Stimulated activated CD4-positive, alpha-beta T cell treated with anti-CD3 and anti-CD28 coated beads, Interleukin-4, amount 100 ng/mL, for 24 hours (primary cell): ENCODE data around the gene FBN1.

Experiments
- DNase-seq: peaks from one replicate; pipeline ENCODE4 v3.0.0-alpha.2; 2020

FBN1 gene

GRCh38 chr15:48578965-48579364, 66.5 kb downstream of the FBN1 start:
- DNase-seq, result no peak

GRCh38 chr15:48577469-48577868, 68.0 kb downstream of the FBN1 start:
- no peak for DNase-seq

GRCh38 chr15:48574187-48574586, 71.3 kb downstream of the FBN1 start:
- no peak for DNase-seq

GRCh38 chr15:48573780-48574179, 71.7 kb downstream of the FBN1 start:
- DNase-seq, result no peak

GRCh38 chr15:48572823-48573222, 72.7 kb downstream of the FBN1 start:
- DNase-seq, result no peak

- DNase-seq, result no peak
Observed at GRCh38 chr15:48571510-48571909, 74.0 kb downstream of the FBN1 start.

- no peak for DNase-seq
Observed at GRCh38 chr15:48570822-48571221, 74.7 kb downstream of the FBN1 start.

GRCh38 chr15:48569591-48570302, 75.8 kb downstream of the FBN1 start:
- DNase-seq, result no peak

GRCh38 chr15:48566668-48567067, 78.8 kb downstream of the FBN1 start:
- no peak for DNase-seq

- DNase-seq, result no peak
Observed at GRCh38 chr15:48565560-48566482, 79.7 kb downstream of the FBN1 start.

GRCh38 chr15:48564690-48565089, 80.8 kb downstream of the FBN1 start:
- no peak for DNase-seq

- no peak for DNase-seq
Observed at GRCh38 chr15:48563934-48564333, 81.6 kb downstream of the FBN1 start.

- DNase-seq, result no peak
Observed at GRCh38 chr15:48560321-48561051, 85.0 kb downstream of the FBN1 start.

- no peak for DNase-seq
Observed at GRCh38 chr15:48559285-48559684, 86.2 kb downstream of the FBN1 start.

GRCh38 chr15:48558226-48558625, 87.3 kb downstream of the FBN1 start:
- no peak for DNase-seq

GRCh38 chr15:48557335-48557734, 88.2 kb downstream of the FBN1 start:
- no peak for DNase-seq

- no peak for DNase-seq
Observed at GRCh38 chr15:48556159-48556897, 89.2 kb downstream of the FBN1 start.

GRCh38 chr15:48555241-48555881, 90.1 kb downstream of the FBN1 start:
- DNase-seq, result no peak

GRCh38 chr15:48554112-48554511, 91.4 kb downstream of the FBN1 start:
- DNase-seq, result no peak

GRCh38 chr15:48553559-48553958, 92.0 kb downstream of the FBN1 start:
- no peak for DNase-seq

GRCh38 chr15:48550822-48551525, 94.5 kb downstream of the FBN1 start:
- no peak for DNase-seq

GRCh38 chr15:48548455-48548854, 97.1 kb downstream of the FBN1 start:
- no peak for DNase-seq
